H9 (cell line): ENCODE results near the gene GMPPB. TPM values are rescaled to one million over a fixed set of nuclear protein-coding genes. Genes with fewer than 3 reads are reported as not detected.
A peak's percentile ranks its signal among the peaks of the same experiment; 100 is the strongest.

Experiments used
- DNase-seq: peaks from one replicate; pipeline ENCODE4 v3.0.0-alpha.2; 2017
- H2AFZ ChIP-seq: one replicate; pipeline ENCODE4 v1.6.1; 2013; ENCODE audit warnings: mild to moderate bottlenecking, low read length, control low read depth, moderate library complexity
- H2AK5ac ChIP-seq: 2 replicates; pipeline ENCODE4 v1.6.1; 2013; ENCODE audit warnings: low read length, control low read depth, mixed read lengths; ENCODE audit not compliant: insufficient read length
- H2BK120ac ChIP-seq: one replicate; pipeline ENCODE4 v1.6.1; 2013; ENCODE audit warnings: low read depth, mild to moderate bottlenecking, low read length, control low read depth, inconsistent platforms; ENCODE audit not compliant: poor library complexity, severe bottlenecking
- H2BK12ac ChIP-seq: 2 replicates; pipeline ENCODE4 v1.6.1; 2013; ENCODE audit warnings: low read length, control low read depth, mixed read lengths, low read depth; ENCODE audit not compliant: insufficient read length
- H2BK15ac ChIP-seq: 2 replicates; pipeline ENCODE4 v1.6.1; 2013; ENCODE audit warnings: low read depth, low read length, control low read depth
- H2BK20ac ChIP-seq: one replicate; pipeline ENCODE4 v1.6.1; 2013; ENCODE audit warnings: low read depth, mild to moderate bottlenecking, low read length, control low read depth, inconsistent platforms; ENCODE audit not compliant: poor library complexity, severe bottlenecking
- H2BK5ac ChIP-seq: 2 replicates; pipeline ENCODE4 v1.6.1; 2013; ENCODE audit warnings: low read length, control low read depth, mixed read lengths; ENCODE audit not compliant: insufficient read length
- H3K14ac ChIP-seq: 2 replicates; pipeline ENCODE4 v1.6.1; 2013; ENCODE audit warnings: low read length, control low read depth; ENCODE audit not compliant: insufficient read depth
- H3K18ac ChIP-seq: 2 replicates; pipeline ENCODE4 v1.6.1; 2013; ENCODE audit warnings: low read depth, mild to moderate bottlenecking, mixed read lengths, low read length, control low read depth; ENCODE audit not compliant: insufficient read length
- H3K23ac ChIP-seq: 2 replicates; pipeline ENCODE4 v1.6.1; 2013; ENCODE audit warnings: low read length, control low read depth, mixed read lengths, low read depth; ENCODE audit not compliant: insufficient read length
- H3K23me2 ChIP-seq: 2 replicates; pipeline ENCODE4 v1.6.1; 2013; ENCODE audit warnings: low read depth, mild to moderate bottlenecking, mixed read lengths, low read length, control low read depth; ENCODE audit not compliant: insufficient read length, poor library complexity, severe bottlenecking
- H3K27ac ChIP-seq: 2 replicates; pipeline ENCODE4 v1.5.1; 2013; ENCODE audit warnings: low read length, control low read depth, mixed read lengths, low read depth; ENCODE audit not compliant: insufficient read length
- H3K27me3 ChIP-seq: 2 replicates; pipeline ENCODE4 v1.6.1; 2013; ENCODE audit warnings: low read length, control low read depth, inconsistent platforms; ENCODE audit not compliant: insufficient read depth
- H3K4ac ChIP-seq: 2 replicates; pipeline ENCODE4 v1.6.1; 2013; ENCODE audit warnings: low read depth, mild to moderate bottlenecking, control low read depth, inconsistent platforms, low read length, moderate library complexity
- H3K4me1 ChIP-seq: 2 replicates; pipeline ENCODE4 v1.6.1; 2013; ENCODE audit warnings: low read length, control low read depth, inconsistent platforms; ENCODE audit not compliant: insufficient read depth
- H3K4me2 ChIP-seq: 2 replicates; pipeline ENCODE4 v1.6.1; 2013; ENCODE audit warnings: low read length, control low read depth, mixed read lengths; ENCODE audit not compliant: insufficient read length, insufficient read depth
- H3K56ac ChIP-seq: 2 replicates; pipeline ENCODE4 v1.6.1; 2013; ENCODE audit warnings: low read depth, mild to moderate bottlenecking, mixed read lengths, low read length, control low read depth; ENCODE audit not compliant: insufficient read length
- H3K79me1 ChIP-seq: 2 replicates; pipeline ENCODE4 v1.6.1; 2013; ENCODE audit warnings: low read depth, mild to moderate bottlenecking, moderate library complexity, low read length, control low read depth, inconsistent platforms; ENCODE audit not compliant: insufficient read depth, poor library complexity, severe bottlenecking
- H3K79me2 ChIP-seq: 2 replicates; pipeline ENCODE4 v1.6.1; 2013; ENCODE audit warnings: low read length, control low read depth, inconsistent platforms; ENCODE audit not compliant: insufficient read depth
- H3K9ac ChIP-seq: 2 replicates; pipeline ENCODE4 v1.6.1; 2013; ENCODE audit warnings: low read length, control low read depth, mixed read lengths; ENCODE audit not compliant: insufficient read length; ENCODE audit errors: extremely low read depth
- H3K9me3 ChIP-seq: one replicate; pipeline ENCODE4 v1.6.1; 2013; ENCODE audit warnings: low read depth, low read length, inconsistent platforms; ENCODE audit not compliant: control insufficient read depth
- H3T11ph ChIP-seq: one replicate; pipeline ENCODE4 v1.6.1; 2013; ENCODE audit warnings: mild to moderate bottlenecking, low read length, control low read depth, inconsistent platforms
- H4K20me1 ChIP-seq: one replicate; pipeline ENCODE4 v1.6.1; 2013; ENCODE audit not compliant: control insufficient read depth, insufficient read length, insufficient read depth
- H4K5ac ChIP-seq: 2 replicates; pipeline ENCODE4 v1.6.1; 2013; ENCODE audit warnings: low read depth, mild to moderate bottlenecking, mixed read lengths, low read length, control low read depth; ENCODE audit not compliant: insufficient read length
- H4K8ac ChIP-seq: replicated peaks from 2 replicates; pipeline ENCODE4 v1.6.1; 2013; ENCODE audit warnings: low read length, control low read depth, mixed read lengths, low read depth; ENCODE audit not compliant: insufficient read length
- H4K91ac ChIP-seq: 2 replicates; pipeline ENCODE4 v1.6.1; 2013; ENCODE audit warnings: low read depth, mild to moderate bottlenecking, moderate library complexity, mixed read lengths, low read length, control low read depth; ENCODE audit not compliant: insufficient read length
- H3K27ac Mint-ChIP-seq, 3 experiments: 2 replicates in 2 of 3; 3 replicates in 1 of 3; pipeline ENCODE4 v1.8.0; 2020 to 2021; ENCODE audit warnings: mixed read lengths in 3 of 3, mild to moderate bottlenecking in 1 of 3, moderate library complexity in 1 of 3
- H3K27me3 Mint-ChIP-seq: 2 replicates; pipeline ENCODE4 v1.8.0; 2021; ENCODE audit warnings: low read depth, mild to moderate bottlenecking, moderate library complexity, mixed read lengths
- H3K36me3 Mint-ChIP-seq, 3 experiments: 2 replicates in 2 of 3; 3 replicates in 1 of 3; pipeline ENCODE4 v1.8.0; 2020 to 2021; ENCODE audit warnings: low read depth in 3 of 3, mixed read lengths in 3 of 3; ENCODE audit not compliant: insufficient read depth in 1 of 3
- H3K4me1 Mint-ChIP-seq, 2 experiments: 2 replicates each; pipeline ENCODE4 v1.8.0; 2020; ENCODE audit warnings: mixed read lengths in 2 of 2
- H3K4me3 Mint-ChIP-seq, 2 experiments: 2 replicates in 1 of 2; 3 replicates in 1 of 2; pipeline ENCODE4 v1.8.0; 2020 to 2021; ENCODE audit warnings: mild to moderate bottlenecking in 2 of 2, mixed read lengths in 2 of 2, moderate library complexity in 1 of 2
- H3K9me3 Mint-ChIP-seq, 2 experiments: 2 replicates in 1 of 2; 3 replicates in 1 of 2; pipeline ENCODE4 v1.8.0; 2020; ENCODE audit warnings: mild to moderate bottlenecking in 2 of 2, mixed read lengths in 2 of 2, moderate library complexity in 1 of 2
- CTCF ChIP-seq: fragments of 200-600 bp; sonication (generic); conservative IDR thresholded peaks from 3 replicates; pipeline ENCODE4 v1.8.0; 2021; ENCODE audit warnings: antibody characterized with exemption, mild to moderate bottlenecking
- WGBS: extraction: QIAGEN DNeasy Blood & Tissue Kit; methylation state at CpG from one replicate; pipeline ENCODE4 v1.1.7; 2013; ENCODE audit warnings: missing lambda C conversion rate, low lambda C conversion rate, mixed read lengths; ENCODE audit not compliant: insufficient read length; ENCODE audit errors: extremely low coverage; 5-methylcytosine and 5-hydroxymethylcytosine counted together
- total RNA-seq: library from RNA; stranded (reverse); gene quantifications from 2 replicates; pipeline ENCODE4 v1.2.1, GENCODE V29; 2021

The GMPPB gene
- total RNA-seq, 1 experiment from 2014 or later, result 31.1 TPM

- no peaks in the 10 kb centered on the region for H3K27me3 ChIP-seq
- H3K79me2 ChIP-seq, result no peaks in the 10 kb centered on the region
- no peaks in the 10 kb centered on the region for H3K4me1 ChIP-seq
- H2BK20ac ChIP-seq, result no peak overlapping the region
- no peak overlapping the region for H3T11ph ChIP-seq
- peaks cover 7% of the 10 kb centered on the region for H3K79me1 ChIP-seq
- H3K23me2 ChIP-seq, result no peaks in the 10 kb centered on the region
- no peak overlapping the region for H4K5ac ChIP-seq
- H3K18ac ChIP-seq, result no peak overlapping the region
- no peak overlapping the region for H2AK5ac ChIP-seq
- no peaks in the 10 kb centered on the region for H3K9me3 ChIP-seq
- no peak overlapping the region for H3K14ac ChIP-seq
- no peaks in the 10 kb centered on the region for H4K20me1 ChIP-seq
- H2BK12ac ChIP-seq, result no peak overlapping the region
- no peak overlapping the region for H2BK5ac ChIP-seq
- no peak; the same call in 2 of the 3 replicates for TF ChIP-seq CTCF
- no CpG with 5 or more reads among the region's 2 CpGs for WGBS
- H3K4me2 ChIP-seq, result no peak overlapping the region
- Mint-ChIP-seq H3K27me3 (no peaks in the 10 kb centered on the region), H3K36me3 (peaks cover 3 to 20% (median 8%) of the 10 kb centered on the region in 3 experiments; a peak in 5 of 7 replicates), H3K9me3 (no peaks in the 10 kb centered on the region), H3K4me1 (peaks cover 0 to 4% of the 10 kb centered on the region in 2 experiments; a peak in 2 of 4 replicates), H3K27ac (0 out of 7 replicates have a peak overlapping the region, but pooled peaks of 1 of the 3 experiments have one; percentile 27), H3K4me3 (no peak overlapping the region)
- H3K9ac ChIP-seq, result no peak overlapping the region
- no peak overlapping the region; the same call in 1 of the 2 replicates for H3K4ac ChIP-seq
- no peak for DNase-seq
- no peak overlapping the region for H3K56ac ChIP-seq
- H3K27ac ChIP-seq, result no peak overlapping the region
- H2AFZ ChIP-seq, result no peak overlapping the region
- H4K91ac ChIP-seq, result no peak overlapping the region
- no peak overlapping the region for H2BK120ac ChIP-seq
- no peak overlapping the region for H3K23ac ChIP-seq
- no peak overlapping the region for H2BK15ac ChIP-seq
- H4K8ac ChIP-seq, result no peak overlapping the region
These were observed 22.2 kb upstream of the GMPPB start for GRCh38 chr3:49745986-49746385.
